Measurements from ENCODE around the gene SEC14L1.

Gene SEC14L1

DNA sequence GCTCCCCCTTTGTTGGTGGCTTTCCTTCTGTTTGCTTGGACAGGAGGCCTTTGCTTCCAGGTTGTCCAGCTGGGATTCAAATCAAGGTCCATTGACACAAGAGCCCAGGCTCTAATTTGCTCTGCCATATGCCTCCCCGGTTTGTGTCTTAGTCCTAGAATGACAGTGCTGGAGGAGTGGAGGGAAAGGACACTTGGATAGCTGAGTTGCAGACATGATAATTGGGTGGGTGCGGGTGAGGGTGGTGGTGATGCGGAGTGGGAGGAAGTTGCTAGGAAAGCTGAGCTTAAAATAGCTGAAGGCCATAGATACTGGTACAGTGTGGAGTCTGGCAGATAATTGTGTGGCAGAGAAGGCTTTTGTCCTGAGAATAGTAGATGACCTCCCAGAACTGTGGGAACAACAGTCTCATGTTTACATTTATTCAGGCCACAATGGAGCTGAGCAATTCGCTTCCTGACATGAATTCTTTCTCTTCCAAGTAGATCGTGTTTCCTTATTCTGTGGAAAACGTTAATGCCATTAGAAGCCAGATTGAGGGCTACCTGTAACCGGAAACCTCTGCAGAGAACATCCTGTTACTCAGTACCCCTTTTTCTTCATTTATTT, 23.8 kb downstream of the SEC14L1 start:
- no peak for DNase-seq

DNA sequence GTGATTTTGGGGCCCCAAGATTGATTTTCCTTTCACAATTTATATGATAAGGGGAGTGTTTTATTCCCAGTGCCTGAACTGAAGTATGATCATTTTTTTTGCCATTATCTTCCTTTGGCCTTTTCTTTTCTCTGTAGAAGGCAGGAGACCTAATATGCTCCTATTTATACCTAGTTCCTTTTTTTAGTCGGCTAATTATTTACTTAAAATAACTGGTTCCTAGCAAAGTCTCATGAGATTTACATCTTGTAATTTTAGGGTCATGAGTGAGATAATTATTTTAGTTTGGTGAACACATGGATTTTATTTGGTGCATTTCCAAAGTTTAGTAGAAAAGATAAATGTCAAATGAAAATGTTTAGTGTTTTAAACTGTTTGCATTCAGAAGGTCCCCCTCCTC, 24.8 kb downstream of the SEC14L1 start:
- DNase-seq = no peak

DNA sequence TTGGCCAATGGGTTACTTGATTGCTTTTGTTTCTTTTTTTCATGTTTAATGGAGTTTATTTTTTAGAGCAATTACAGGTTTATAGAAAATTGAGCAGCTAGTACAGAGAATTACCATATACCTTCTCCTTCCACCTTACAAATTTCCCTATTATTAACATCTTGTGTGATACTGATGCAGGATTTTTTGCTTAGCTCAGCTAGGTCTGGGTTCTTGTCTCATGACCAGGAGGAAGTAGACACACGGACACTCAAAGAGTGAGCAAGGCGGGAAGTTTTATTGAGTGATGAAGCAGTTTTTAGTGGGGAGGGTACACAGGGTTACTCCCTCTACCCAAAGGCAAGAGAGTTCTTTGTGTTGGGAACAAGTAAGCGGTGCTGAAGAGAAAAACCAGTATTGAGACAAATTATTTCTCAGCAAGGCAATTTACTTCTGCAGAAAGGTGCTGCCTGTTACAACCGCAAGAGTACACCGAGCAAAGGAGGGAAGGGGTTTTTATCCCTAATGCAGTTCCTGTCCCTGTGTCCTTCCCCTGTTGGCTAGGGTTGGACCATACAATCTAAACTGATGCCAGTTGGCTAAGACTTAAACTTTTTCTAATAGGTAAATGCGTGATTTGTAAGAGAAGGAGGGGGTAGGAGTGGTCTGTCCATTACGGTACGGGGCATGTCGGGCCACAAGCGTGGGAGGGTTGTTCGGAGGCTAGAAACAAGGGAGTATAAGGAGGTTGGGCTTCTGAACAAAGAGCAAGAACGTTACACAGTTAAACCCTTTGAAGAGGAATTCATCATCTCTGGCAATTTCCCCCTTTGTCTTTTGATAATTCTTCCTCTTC, 26.9 kb downstream of the SEC14L1 start:
- no peak for DNase-seq

DNA sequence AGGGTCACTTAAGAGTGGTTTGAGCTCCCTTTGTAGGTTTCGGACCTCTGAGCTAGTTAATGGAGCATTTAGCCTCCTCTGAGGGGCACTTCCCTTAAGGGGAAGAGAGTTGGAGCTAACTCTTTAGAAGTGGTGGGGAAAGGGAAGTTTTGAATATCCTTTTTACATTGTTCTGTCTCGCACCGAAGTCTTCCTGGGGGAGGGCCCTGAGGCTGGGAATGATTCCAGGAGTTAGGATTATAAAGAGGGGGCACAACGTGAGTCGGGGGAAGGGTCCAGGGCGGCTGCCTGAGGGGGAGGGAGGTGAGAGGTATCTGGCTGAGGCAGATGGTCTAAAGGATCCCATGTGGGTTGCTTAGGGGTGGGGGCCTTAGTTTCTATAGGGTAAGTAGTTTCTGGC, 32.3 kb downstream of the SEC14L1 start:
- no peak for DNase-seq

DNA sequence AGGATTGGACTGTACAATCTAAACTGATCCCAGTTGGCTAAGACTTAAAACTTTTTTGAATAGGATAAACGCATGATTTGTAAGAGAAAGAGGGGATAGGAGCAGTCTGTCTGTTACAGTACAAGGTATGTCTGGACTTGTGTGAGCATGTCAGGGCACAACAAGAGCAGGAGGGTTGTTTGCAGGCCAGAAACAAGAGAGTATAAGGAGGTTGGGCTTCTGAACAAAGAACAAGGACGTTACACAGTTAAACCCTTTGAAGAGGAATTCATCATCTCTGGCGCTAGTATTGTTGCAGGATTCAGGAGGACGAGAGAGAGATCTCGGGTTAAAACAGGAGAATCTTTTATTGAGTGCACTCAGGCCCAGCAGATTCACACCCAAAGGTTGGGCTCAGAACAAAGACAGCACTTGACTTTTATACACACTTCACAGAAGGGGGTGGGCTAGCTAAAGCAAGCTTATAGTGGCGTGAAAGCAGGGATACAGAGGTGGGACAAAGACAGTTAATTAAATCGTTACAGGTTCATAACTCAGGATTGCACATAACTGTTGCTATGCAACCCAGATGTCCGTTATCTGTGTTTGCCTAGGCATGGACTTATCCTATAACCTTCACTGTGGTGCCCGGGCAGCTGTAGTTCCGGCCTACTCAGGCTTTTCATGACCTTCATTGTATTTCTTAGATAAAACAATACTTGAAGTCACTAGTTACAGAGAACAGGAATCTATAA, 34.3 kb downstream of the SEC14L1 start:
- no peak for DNase-seq

DNA sequence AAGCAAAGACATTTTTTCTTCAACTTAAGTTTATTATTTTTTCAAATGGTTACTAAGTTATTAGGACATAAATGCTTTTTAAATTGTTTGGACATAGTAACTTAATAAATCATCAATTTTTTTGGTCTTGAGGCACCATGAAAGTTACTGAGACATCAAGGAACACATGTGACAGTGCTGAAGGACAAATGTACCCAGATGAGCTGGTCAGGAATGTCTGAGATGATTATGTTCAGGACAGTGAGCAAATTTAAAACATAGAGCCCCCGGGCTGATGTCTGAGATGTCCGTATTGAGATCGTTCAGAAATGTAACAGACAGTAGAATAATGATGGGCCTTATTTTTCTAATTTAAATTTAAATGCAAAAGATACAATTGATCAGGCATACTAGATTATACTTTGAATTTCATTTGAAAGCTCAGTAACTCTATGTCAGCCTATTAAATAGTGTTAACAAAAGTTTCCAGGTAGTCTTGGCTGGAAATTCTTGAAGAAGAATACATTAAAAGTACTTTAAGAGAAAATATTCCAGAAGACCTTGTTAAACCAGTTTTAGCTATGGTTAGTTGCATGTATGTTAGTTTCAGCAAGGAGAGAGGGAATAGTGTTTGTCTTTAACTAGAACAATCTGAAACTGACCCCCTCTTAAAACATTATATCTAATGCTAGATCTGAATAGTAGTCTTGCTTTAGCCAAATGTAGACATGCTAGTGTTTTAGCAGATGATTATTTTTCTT, 36.4 kb downstream of the SEC14L1 start:
- no peak for DNase-seq

DNA sequence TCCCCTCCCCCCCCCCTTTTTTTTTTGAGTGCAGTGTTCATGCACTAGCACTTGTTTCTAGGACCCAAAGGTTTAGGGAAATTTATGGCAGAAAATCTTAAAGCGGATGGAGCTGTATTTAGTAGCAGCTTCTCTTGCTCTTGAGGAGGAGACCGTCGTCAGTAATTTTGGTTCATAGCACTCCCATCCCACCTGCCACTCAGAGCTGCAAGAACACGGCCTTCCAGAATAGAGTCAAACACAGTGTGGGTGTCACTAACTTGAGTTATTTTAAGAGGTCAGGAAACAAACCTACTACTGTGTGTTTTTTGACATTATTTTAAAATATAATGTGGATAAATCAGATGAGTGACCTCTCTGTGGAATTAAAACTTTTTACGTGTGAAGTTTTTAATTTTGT, 37.3 kb downstream of the SEC14L1 start:
- no peak for DNase-seq

DNA sequence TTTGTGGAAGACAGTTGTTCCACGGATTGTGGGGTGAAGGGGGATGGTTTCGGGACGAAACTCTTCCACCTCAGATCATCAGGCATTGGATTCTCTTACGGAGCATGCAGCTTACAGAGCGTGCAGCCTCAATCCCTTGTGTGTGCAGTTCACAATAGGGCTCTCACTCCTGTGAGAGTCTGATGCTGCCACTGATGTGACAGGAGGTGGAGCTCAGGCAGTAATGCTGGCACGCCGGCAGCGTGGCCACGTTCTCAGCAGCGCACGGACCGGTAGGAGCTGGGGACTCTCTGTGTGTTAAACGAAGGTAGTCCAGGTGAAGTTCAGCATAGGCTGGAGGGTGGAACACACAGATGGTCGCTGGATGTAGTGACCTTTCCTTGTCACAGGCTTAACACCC, 37.8 kb downstream of the SEC14L1 start:
- DNase-seq = no peak

DNA sequence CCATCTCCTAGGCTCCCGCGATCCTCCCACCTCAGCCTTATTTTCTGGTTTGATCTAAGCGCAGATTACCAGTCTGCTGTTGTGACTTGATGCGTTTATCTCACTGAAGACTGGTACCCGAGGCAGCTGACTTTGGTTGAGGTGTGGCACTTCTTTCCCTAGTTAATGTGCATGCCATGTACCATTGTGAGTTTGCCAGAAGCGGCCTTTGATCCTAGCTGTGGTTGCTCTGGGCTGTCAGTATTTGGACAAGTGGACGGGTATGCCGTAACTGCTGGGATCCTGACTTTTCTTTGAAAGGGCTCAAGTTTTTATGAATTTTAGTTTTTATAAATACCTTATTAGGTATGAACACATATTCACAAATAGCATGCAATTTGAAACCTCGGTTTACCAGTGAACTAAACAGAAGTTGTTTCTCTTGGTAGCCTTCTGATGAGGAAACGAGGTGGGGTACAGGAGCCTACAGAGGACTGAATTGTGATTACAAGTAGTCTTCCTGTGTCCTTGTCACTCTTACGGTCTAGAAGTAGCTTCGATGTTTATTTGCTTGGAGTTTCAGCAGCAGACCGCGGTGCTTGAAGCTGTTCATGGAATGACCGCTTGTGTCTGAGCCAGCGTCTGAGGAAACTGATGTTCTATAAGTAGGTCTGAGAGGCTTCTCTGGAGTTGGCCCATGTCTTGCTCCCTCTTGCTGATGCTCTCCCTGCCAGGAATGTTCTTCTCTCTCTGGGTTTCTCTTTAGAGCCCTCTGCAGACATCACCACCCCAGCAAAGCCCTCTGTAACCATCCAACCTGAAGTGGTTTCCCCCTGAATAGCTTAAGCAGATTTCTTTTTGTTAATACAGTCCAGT, 40.0 kb downstream of the SEC14L1 start:
- DNase-seq = no peak

DNA sequence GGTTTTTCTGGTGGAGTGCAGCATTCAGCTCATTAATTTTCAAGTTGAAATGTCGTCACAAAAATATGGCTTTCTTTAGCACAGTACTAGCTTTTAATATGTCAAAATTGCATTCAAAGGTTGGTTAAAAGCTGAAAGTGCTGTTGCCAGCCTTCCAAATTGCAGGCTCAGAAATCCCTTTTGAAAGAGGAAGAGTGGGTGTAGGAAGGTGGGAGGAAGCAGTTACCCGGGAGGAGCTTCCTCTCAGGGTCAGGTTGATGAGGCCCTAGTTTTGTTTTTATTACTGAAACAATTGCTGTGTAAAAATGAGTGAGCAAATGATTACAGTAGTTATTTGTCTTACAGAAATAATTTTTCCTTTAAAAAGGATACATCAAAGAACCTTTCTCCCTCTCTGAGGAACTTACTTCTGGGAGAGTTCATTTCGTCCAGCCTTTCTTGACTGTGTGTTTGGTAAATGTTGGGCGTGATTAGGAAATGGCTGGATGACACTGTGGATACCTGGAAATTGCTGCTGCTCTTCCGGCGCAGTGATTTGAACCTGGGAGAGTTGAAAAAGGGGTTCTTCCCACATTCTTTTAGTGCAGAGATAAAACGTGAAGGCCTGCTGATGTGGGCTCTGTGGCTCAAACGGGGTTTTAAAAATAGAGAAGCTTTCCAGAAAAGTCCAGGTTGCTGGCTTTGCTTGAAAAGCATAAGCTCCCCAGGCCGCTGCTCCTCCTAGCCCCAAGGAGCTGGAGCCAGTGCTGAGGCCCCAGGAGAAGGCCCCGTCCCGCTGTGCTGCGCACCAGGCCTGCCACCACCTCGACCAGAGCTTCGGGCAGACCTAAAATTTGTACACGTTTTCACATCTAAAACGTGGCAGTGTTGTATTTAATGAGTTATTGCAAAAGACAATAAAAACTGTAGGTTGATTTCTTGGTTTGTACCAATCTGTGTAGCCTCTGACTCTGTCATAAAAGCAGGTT, 41.7 kb downstream of the SEC14L1 start:
- no peak for DNase-seq

DNA sequence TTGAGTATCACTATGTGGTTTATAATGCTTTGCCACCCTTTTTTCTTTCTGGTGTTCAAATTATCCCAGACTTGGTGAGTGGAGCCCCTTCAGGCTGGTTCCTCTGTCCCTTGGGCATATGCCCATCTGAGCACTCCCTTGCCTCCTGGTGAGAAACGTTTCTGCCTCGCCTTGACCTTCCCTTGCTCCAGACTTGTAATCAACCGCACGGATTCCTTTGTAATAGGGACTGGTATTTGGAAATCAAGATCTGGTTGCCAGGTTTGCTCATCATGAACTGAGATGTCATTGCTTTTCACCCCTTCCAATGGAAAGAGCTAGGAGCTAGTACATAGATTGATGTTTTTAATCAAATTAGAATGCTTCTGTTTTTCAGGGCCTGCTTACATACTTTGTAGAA, 43.7 kb downstream of the SEC14L1 start:
- no peak for DNase-seq

DNA sequence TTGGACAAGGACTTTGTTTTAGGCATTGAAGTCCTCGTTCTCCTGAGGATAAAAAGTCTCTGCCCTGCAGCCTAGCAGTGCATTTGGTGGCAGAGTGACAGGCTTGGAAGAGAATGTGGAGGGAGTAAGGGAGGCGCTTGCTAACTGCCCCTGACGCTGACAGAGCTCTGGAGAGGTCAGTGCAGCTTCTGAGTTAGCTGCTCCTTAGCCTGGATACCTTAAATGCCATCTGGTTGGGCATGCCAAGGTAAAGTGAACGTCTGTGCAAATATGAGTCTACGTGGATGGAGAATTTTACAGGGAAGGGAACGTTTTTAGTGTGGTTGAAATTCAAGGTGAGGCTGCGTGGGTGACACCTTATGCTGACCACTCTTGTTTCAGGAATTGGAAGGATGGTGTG, 44.4 kb downstream of the SEC14L1 start:
- DNase-seq = no peak

DNA sequence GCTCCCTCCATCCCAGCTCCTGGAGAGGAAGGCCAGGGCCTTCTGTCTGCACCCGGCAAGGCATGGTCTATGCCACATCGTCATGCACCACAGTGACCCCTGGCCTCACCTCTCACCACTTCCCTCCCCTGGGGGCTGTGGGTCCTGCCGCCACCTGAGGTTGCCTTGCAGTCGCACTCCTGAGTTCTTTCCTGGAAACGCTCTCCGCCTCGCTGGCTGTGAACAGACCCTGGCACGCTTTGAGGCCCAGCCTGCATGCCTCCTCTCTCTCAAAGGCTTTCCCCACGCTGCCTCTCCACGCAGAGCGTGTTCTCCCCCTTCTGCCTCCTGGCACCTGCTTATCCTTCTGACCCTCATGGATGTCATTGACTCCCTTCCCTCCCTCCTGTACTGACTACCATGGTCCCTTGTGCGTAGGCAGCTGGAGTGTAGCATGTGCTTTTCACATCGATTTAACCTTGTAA, 45.4 kb downstream of the SEC14L1 start:
- DNase-seq = peak; percentile 35

DNA sequence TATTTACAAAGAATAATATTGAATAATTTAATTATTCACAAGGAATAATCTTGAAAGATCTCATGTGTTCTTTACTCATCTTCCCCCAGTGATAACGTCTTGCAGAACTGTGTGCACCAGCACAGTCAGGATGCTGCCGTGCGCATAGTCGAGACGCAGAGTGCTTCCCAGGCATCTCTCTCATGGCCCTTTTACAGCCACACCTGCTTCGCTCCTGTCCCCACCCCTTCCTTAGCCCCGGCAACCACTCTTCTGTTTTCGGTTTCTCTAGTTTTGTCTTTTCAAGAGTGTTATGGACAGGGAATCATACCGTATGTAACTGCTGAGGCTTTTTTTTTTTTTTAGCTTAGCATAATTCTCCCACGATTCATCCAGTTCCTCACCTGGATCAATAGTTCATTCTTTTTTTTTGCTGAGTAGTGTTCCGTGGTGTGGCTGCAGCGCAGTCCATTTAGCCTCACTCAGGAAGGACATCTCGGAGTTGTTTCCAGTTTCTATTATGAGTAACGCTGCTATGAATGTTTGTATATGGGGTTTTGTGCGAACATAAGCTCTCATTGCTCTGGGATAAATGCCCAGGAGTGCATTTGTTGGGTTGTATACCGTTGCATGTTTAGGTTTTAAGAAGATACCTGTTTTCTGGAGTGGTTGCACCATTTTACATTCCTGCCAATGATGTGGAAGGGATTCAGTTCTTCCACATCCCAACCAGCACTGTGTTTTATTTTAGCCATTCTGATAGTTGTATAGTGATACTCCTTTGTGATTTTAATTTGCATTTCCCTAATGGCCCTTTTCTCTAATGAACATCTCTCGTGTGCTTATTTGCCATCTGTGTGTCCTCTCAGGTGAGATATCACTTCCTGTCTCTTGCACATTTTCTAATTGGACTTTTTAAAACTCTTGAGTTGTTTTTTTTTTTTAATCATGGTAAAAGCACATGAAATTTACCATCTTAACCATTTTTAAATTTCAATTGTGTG, 47.6 kb downstream of the SEC14L1 start:
- no peak for DNase-seq

DNA sequence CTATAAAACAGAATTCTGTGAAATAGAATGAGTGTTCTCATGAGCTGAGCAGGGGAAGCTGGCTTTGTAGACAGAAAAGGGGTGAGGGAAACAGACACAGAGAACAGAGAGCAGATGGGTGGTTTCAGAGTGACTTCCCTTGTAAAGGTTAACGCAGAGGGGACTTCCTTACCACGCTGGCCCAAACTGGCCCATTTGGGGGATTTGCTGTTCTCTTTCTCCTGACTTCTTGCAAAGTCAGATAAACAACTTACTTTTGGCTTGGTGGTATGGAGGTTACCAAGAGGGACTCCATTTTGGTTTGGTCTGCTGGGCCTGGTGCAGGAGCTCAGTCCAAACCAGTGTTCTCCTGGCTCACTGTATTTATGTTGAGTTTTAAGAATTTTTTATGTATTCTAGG, 48.4 kb downstream of the SEC14L1 start:
- DNase-seq = no peak

DNA sequence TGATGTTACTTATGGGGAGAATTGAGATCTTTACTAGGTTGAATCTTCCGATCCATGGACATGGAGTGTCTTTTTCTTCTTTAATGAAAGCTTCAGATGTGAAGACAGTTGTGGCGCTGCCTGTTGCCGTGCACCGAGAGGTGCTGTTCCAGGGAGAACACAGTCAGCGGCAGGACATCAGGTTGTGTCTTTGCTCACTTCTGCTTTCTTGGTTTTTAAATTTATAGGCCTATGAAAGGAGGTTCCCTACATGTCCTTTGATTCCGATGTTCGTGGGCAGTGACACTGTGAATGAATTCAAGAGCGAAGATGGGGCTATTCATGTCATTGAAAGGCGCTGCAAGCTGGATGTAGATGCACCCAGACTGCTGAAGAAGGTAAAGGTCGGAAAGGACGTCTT, 49.8 kb downstream of the SEC14L1 start:
- DNase-seq = no peak

DNA sequence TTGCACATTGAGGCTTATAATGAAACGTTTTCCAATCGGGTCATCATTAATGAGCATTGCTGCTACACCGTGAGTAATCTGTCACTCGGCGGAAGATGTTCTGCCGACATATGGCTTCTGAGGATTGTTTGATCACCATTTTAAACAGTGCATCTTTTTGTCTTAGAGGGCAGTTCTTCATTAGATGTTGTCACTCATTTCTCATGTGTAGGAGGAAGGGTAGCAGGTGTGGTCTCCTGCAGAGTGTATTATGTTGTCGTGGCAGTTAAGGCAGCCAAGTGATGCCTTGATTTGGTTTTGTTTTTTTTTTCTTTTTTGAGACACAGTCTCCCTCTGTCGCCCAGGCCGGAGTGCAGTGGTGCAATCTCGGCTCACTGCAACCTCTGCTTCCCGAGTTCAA, 50.5 kb downstream of the SEC14L1 start:
- no peak for DNase-seq

DNA sequence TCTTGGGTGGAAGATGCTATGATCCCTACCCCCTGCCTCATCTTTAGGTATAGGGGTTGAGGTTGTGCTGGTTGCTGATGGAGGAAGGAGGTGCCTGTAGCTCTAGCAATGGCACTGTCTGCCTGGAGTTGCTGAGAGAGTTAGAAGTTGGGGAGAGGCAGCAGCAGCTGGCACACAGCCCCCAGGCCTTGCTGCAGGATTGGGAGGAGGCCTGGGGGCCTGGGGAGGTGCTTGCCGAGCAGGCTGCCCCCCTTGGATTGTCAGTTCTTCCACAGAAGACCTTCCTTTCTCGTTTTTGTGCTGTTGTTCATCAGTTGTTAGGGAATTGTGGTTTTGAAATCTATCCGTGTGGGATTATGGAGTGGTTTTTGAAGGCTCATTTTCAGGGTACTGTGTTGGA, 52.9 kb downstream of the SEC14L1 start:
- no peak for DNase-seq

DNA sequence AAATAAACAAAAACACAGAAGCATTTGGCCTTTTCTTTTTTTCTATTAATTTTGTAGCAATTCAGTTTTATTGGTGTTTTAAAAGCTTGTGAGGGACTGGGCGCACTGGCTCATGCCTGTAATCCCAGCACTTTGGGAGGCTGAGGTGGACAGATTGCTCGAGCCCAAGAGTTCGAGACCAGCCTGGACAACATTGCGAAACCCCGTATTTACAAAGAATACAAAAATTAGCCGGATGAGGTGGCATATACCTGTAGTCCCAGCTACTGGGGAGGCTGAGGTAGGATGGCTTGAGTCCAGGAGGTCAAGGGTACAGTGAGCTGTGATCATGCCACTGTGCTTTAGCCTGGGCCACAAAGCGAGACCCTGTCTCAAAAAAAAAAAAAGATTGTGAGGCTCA, 53.4 kb downstream of the SEC14L1 start:
- no peak for DNase-seq

DNA sequence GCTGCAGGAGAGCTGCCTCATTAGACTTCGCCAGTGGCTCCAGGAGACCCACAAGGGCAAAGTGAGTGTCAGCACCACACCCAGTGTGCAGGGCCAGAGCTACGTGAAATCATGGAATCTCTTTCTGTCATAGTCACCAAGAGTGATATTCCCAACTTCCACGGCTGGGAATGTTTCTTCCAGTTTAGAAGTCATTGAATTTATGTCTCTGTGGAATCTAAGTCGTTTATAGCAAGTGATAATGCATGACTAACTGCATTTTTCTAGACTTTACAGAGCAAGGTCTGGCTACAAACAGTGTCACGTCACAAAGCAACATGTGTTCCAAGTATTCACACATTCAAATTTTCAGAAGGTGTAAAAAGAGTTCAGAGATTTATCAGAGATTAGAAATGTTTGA, 55.5 kb downstream of the SEC14L1 start:
- DNase-seq = no peak
